GF-D8 (cell line): ENCODE data around the gene KCNK10.

ENCODE experiments used
- DNase-seq: peaks from one replicate; lab custom pipeline; 2025; lab: John Stamatoyannopoulos, UW

The KCNK10 gene

GRCh38 chr14:88318406-88318805 lies 4.7 kb downstream of the KCNK10 start:
- DNase-seq = no peak

DNA sequence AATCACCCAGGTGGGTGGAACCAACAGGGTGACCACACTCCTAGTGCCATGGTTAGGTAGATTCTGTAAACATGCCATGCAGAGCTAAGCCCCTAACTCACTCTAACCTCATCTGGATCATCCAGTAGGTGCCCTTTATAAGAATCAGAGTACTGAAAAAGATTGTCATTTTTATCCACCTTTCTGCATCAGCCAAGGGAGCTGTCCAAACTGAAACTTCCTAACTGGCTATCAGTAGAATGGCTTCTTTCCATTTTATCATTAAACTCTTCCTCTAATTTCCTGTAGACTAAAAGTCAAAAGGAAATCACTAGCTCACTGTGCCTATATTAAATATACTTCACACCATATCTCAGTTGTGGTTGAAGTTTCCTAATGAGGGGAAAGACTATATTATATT lies 6.5 kb downstream of the KCNK10 start:
- no peak for DNase-seq

GRCh38 chr14:88312257-88312656 lies 10.8 kb downstream of the KCNK10 start:
- no peak for DNase-seq

- DNase-seq = no peak
Measured at GRCh38 chr14:88311780-88312179, 11.3 kb downstream of the KCNK10 start.

GRCh38 chr14:88310449-88310848 lies 12.6 kb downstream of the KCNK10 start:
- no peak for DNase-seq

DNA sequence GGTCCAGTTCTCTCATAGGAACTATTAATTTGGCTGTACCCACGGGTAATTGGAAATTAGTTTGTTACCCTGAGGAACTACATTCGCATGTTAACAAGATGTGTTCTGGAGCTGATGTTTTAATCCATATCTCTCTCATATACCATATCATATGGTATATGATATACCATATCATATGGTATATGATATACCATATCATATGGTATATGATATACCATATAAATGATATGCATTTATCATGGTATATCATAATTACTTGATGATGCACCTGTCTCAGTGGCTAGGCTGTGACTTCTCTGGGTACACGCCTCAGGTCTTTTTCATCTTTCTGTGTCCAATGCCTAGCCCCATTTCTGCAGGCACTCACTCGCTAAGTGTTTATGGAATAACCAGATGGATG lies 13.0 kb downstream of the KCNK10 start:
- DNase-seq = no peak

- no peak for DNase-seq
Measured at GRCh38 chr14:88305528-88306322, 17.3 kb downstream of the KCNK10 start.

- no peak for DNase-seq
Measured at GRCh38 chr14:88303041-88303440, 20.0 kb downstream of the KCNK10 start.

DNA sequence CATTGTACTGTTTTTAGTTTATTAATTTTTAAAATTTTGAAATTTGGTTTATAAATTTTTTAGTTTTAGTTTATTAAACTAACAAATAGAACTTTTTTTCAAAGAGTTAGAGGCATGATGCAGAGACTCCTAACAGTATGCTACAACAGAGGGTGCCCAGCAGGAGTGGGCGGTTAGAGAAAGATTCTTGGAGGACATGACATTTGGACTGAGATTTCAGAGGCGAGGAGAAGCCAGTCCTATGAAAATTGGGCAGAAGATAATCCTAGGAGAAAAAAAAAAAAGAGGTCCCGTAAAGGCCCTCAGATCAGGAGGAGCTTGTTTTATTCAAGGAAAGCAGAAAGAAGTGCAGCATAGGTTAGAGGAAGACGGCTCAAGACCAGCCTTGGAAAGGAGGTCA lies 21.7 kb downstream of the KCNK10 start:
- DNase-seq = no peak

DNA sequence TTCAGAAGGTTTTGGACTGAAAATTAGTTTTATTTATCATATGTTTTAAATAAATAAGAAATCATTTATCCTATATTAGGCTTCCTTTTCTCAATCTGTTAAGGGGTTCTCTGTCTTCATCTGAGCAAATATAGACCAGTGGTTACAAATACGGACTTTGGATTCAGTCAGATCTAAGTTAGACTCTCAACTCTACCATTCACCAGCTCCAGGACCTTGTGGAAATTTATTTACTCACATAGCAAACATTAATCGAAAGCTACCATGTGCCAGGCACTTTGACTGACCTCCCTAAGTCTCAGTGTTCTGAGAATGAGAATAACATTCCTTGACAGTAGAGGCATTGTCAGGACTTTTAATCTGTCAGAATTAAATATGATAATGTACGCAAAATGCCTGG lies 22.3 kb downstream of the KCNK10 start:
- DNase-seq = no peak

- DNase-seq = no peak
Measured at GRCh38 chr14:88299865-88300530, 23.1 kb downstream of the KCNK10 start.

GRCh38 chr14:88297306-88297705 lies 25.8 kb downstream of the KCNK10 start:
- DNase-seq = no peak

DNA sequence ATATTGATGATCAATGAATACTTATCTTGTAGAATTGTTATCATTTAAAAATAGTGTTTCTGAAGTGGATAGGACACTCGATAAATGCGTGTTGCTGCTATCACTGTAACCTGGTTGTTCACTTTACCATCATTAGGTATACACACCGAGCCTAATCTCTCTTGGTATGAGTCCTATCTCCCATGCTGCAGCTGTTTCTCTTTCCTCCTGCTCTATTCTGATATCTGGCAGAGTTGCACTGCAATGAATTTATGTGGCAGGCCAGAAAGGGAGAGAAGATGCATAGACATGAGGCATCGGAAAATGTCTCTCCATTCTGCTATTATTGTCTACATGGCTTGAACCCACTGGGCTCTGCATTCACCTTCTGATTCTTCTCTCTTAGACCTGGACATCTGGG lies 26.7 kb downstream of the KCNK10 start:
- DNase-seq = no peak

DNA sequence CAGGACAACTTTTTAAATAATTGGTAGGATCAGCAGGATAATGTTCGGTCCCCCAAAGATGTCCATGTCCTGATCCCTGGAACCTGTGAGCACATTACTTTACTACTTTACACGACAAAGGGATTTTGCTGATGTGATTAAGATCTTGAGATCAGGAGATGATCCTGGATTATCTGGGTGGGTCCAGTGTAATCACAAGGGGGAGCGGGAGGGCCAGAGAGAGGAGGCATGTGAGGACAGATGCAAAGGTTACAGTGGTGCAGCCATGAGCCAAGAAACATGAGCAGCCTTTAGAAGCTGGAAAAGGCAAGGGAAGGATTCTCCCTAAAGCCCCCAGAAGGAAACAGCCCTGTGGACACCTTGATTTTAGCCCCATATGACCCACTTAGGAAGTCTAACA lies 33.1 kb downstream of the KCNK10 start:
- no peak for DNase-seq

DNA sequence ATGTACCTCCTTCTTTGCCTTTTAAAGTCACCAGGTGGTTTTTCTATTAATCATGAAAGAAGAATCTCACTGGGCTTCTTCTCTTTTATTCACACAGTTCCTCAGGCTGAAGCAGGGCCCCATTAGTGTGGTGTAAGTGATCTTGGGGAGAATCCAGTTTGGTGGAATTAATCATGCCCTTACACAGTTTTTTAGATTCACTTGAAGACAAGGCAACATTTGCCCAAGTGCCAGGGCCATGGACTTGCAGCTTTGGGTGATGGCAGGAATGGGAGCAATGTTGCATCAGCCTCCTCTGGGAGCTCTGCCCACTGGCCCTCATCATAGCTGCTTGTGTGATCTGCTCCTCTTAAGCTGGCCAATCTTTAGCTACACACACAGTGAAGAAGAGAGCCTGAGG lies 33.8 kb downstream of the KCNK10 start:
- DNase-seq = no peak

DNA sequence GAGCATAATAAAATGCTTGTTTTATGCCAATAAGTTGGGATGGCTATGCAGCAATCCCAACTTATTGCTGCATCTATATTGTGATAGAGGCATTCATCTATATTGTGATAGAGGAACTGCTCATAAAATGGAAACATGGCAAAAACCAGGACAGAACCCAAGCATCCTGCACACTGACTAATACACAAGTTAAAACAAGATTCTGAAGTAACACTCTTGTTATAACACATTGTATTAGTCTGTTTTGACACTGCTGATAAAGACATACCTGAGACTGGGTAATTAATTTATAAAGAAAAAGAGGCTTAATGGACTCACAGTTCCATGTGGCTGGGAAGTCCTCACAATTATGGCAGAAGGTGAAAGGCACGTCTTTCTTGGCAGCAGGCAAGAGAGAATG lies 36.8 kb downstream of the KCNK10 start:
- DNase-seq = no peak

- DNase-seq = no peak
Measured at GRCh38 chr14:88281447-88281846, 41.6 kb downstream of the KCNK10 start.

DNA sequence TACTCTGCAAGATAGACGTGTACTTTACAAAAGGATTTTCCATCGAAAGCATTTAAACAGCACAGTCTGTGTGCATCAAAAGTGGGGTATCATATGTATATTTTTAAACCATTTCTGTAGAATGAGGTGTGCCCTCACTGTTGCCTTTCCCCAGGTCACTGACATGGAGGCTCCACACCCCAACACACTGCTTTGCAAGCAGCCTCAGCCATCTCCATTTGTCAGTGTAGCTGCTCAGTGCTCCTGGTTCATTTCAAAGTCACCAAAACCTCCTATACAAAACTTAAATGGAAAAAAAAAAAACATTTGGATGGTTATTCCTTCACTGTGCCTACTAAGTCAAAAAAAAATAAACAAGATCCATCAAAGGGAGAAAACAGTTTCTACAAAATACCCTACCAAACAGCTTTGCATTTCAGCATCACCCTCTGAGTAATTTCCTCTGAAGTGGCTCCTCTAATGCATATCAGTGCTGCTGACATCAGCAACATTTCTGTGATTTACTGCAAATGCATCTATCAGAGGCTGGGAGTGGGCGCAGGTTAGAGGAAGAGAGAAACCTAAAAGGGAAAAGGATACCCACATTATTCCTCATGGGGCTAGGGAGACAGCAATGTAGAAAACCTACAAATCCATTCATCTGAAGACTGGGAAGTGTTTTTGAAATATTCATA lies 46.0 kb downstream of the KCNK10 start:
- DNase-seq = no peak

DNA sequence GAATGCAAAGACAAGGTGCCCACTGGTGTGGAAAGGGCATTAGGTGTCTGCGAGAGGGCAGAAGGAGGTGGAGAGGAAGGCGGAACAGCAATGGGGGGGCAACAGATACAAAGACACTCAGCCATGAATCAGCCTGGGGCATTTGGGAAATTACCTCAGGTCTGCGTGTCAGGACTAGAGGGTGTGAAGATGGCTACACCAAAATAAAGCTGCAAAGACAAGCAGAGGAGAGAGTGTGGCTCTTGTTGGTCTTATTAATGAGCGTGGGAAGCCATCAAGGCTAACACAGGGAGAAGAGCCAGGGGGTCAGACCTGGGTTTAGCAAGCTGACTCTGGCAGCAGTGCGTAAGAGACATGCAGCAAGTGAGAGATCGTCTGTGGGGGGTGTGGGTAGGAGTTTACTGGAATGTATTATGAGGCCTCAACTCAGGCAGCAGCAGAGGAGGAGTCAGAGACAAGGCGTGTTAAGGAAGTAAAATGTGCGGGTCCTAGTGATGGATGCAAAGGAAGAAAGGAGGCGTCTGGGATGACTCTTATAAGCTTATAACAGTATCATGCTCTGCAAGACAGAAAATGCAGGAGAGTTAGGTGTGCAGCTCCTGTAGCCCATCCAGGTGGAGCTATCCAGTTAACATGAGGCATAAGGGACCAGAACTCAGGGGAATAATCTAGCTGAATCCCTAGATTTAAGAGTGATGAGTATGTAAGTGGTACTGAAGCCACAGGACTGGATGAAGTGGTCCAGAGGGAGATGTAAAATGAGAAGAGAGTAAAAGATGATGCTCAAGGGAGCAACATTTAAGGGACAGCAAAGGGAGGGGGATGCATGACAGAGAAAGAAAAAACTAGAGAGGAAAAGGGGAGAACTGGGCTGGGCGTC lies 50.4 kb downstream of the KCNK10 start:
- DNase-seq = no peak

DNA sequence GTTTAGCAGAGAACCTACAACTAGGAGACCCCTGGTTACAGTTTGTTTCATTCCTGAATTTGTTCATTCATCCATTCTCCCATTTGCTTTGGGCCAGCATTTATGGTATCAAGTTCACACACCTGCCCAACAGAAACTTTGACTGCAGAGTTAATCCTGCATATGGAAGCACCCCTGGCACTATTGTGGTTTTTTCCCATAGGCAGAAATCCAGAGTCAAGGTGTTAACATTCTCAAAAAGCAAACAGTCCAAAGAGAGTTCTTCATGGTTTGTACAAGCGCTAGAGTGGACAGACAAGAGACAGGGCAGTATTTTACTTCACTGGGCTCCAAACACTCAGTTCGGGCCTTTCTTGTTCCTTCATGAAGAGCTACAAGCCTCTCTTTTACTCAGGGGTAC lies 51.9 kb downstream of the KCNK10 start:
- no peak for DNase-seq

DNA sequence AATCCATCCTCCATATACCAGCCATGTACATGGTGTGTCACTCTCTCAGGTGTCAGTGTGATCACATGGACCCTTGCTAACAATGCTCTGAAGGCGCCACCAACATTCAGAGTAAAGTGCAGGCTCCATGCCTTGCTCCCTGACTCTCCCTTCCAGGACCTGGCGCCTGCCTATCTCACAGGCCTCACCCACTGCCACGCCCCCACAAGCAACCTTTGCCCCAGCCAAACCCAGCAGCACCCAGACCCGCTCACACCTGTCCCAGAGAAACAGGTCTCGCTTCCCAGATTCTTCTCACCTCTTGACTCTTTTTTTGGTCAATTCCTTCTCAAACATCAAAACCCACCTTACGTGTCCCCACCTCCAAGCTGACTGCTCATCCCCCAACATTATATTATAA lies 52.3 kb downstream of the KCNK10 start:
- no peak for DNase-seq

DNA sequence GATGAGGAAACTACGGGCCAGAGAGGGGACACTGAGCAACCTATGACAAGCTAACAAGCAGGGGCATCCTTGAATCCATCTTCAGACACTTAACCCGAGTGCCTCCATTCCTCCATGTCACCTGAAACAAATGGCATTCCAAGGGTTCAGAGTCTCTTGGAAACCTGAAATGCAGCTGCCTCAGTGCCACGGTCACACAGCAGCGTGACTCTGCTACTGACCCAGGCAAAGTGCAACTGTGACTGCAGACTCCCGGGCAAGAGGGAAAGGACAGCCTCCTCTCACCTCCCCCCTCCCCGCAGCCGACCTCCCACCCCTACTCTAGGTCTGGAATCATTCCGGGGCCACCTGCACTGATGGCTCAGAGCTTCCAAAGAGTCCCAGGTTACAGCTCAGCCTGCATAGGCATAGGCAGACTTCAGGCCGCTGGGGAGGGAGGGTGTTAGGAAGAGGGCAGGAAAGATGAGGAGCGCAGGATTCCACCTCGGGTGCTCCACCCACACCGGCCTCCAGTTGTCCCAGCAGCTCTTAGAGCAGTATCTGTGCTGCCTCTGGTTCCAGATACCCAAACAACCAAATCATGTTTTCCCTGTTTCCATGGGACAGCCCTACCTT lies 53.2 kb downstream of the KCNK10 start:
- DNase-seq = no peak
